Middle frontal gyrus (tissue), 1 donor: ENCODE measurements around the gene KRT76.

Source experiments
- DNase-seq: peaks from one replicate; pipeline ENCODE4 v3.0.0-alpha.2; 2015; ENCODE audit warnings: low spot score; ENCODE audit errors: extremely low spot score

The KRT76 gene

DNA sequence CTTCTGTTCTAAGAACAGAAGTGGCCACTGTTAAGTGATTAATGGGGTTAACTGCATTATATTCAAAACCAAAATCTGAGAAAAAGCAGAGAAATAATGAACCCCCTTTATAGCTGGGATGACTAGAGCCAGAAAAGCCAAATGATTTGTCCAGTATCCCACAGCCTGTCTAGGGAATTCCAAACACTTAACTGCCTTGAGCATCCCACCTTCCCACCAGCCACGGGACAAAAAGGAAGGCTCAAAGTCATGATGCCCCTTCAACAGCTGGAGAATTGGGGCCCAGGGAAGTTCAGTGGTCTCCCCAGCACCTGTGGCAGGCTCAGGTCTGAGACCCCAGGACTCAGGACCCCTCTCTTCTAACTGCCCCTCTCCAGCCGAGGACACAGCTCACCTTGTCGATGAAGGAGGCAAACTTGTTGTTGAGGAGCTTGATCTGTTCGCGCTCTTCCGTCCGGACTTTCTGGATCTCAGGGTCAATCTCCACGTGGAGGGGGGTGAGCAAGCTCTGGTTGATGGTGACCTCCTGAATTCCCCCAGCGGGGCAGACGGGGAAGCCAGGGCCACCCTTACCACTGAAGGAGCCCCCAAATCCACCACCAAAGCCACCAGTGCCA, 36.2 kb upstream of the KRT76 start:
- no peak for DNase-seq

GRCh38 chr12:52812749-52813148, 35.6 kb upstream of the KRT76 start:
- DNase-seq: no peak

GRCh38 chr12:52812073-52812400, 34.9 kb upstream of the KRT76 start:
- DNase-seq: no peak

GRCh38 chr12:52811191-52812072, 34.3 kb upstream of the KRT76 start:
- DNase-seq: no peak

DNA sequence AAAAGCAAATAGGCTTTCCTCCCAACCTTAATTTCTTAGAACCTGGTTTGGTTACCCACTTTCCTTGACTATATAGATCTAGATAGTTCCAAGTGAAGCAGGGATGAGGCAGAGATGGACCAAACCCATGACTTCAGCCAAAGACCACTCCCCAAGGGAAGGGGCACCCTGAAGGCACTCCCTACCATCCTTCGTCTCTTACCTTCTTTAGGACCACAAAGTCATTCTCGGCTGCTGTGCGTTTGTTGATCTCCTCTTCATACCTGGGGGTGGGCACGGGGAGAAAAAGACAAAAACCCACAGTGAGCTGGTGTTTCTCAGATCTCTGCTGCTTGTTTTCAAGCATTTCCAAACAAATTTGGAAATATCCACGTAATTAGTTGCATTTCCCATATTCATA, 33.4 kb upstream of the KRT76 start:
- no peak for DNase-seq

- DNase-seq: no peak
Observed at GRCh38 chr12:52809166-52809565, 32.0 kb upstream of the KRT76 start.

GRCh38 chr12:52808573-52809160, 31.5 kb upstream of the KRT76 start:
- no peak for DNase-seq

GRCh38 chr12:52807544-52808470, 30.7 kb upstream of the KRT76 start:
- no peak for DNase-seq

DNA sequence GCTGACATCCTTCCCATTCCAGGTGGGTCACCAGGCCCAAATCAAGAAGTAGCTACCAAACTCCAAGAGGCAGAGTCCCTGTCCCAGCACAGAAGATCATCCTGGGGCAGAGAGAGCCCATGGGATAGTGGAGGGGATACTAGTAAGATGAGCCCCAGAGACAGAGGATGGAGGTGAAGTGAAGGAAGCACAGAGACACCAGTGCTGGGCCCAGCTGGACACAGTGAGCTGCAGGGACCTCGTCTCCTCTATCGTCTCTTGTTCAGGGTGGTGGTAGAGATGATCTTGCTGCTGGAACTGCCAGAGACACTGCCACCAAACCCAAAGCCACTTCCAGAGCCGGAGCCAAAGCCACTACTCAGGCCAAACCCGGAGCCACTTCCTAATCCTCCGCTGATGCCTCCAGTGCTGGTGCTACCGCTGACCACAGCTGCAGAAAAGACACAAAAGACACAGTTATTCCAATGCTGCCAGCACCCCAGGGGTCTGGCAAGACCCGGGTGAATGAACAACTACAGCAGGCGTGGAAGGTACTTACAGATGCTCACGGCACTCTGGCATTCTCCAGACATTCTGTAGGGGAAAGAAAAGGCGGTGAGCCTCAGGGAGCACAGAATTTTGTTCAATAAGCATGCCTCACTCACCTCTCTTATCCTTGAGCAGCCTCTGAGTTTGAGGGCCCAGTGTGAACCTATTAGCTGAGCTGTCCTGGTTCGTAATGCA, 29.8 kb upstream of the KRT76 start:
- DNase-seq: no peak

DNA sequence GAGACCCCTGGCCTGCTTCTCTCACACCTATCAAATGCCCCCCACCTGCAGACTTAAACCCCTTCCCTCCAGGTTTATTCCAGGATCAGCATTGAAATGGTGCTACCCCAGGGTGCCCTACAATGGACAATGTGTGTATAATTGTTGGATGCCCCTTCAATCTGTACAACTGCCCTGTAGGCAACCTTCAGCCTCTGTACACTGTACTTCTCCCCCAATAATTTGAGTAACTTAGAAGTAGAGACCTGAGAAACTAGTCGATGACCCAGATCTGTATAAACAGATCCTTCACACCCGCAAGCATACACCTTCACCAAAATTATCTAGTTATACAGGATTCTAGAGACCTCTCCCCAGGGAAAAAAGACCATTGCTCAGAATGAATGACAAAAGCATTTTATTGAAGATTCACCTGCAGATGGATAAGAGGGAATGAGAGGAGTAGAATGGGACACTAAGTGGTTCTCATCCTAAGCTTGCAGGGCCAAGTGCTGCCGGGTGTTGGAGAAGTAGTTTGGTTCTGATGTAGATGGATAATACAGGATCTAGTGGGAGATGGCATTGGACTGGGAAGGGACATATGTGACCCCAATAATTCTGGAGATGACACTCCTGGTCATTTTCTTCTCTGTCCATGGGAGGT, 29.1 kb upstream of the KRT76 start:
- no peak for DNase-seq

GRCh38 chr12:52805739-52806138, 28.6 kb upstream of the KRT76 start:
- DNase-seq: no peak

DNA sequence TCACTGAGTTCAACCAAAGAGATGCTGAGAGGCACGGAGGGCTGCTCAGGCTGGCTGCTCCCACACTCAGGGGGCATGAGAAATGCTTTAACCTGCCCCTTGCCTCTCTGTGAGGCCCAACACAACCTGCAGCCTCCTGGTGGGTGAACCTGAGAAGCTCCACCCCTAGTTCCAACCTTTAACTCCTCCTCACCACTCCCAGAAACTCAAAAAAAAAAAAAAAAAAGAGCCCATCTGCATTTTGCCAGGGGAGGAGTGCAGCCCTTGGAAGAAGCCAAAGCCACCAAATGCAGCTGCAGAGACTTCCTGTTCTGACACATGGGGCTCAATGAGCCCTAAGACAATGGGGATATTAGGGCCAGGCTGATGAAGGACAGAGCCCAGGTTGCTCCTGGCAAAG, 27.9 kb upstream of the KRT76 start:
- DNase-seq: no peak

GRCh38 chr12:52802442-52802841, 25.3 kb upstream of the KRT76 start:
- no peak for DNase-seq

DNA sequence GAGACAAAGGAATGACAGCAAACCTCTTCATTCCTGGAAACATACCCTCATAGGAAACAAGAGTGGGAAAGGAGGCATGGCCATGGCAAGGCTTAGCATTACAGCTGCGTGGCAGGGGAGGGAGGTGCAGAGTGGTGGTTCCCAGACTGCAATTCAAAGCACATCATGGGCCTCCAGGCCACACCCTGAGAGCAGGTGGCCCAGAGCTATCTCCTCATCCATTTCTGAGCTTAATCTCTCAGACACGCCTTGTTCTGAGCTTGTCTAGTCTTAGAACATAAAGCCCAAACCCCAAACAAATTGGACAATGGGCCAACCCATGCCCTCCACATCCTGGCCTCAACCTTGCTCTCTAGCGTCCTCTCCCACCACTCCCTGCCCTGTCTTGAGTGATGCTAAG, 24.6 kb upstream of the KRT76 start:
- DNase-seq: no peak

DNA sequence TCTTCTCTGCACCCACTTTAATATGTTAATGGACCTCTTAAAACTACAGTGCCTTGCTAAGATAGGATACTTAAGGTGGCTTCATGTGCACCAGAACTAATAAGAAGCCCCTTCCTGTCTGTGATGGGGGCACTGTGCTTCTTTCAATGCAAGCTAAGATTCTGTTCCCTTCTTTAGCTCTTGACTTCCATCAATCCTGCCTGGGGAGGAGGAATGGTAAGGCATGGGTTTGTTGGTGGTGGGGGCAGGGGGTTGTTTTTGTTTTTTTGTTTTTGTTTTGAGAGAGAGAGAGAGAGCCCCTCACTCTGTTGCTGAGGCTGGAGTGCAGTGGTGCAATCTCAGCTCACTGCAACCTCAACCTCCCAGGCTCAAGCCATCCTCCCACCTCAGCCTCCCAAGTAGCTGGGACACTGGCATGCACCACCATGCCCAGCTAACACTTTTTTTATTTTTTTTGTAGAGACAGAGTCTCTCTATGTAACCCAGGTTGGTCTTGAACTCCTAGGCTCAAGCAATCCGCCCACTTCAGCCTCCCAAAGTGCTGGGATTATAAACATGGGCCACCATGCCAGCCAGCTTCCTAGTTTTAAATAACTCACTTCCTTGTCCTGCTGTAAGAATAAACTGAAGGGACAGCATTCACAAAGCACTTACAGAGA, 23.2 kb upstream of the KRT76 start:
- no peak for DNase-seq

DNA sequence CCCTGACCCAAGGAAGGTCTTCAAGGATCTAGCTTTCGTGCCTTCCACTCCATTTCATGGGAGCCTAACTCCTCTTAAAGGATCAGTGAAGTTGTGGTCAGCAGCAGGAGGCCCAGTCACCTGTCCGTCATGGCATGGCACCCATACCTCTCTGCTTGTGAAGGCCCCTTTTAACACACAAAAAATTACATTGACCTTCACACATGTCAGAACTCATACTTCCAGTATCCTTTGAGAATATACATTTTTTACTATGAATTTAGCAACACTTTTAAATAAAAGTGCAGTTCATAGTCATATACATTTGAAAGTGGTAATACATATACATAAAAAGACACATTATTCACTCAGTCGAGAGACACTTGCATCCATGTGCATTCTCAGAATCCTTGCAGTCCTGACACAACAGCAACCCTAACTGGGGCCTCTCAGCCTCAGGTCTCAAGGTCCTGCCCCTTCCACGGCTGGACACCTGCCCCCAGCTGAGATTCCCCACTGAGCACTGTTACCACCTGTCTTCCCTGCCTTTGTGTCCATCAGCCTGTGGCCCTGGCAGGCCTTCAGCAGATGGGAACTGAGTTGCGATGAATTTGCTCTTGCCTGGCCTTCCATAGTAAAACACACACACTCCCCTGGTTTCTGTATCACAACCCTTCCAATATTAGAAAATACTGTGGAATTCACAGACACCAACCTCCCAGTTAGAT, 22.5 kb upstream of the KRT76 start:
- DNase-seq: no peak

GRCh38 chr12:52798671-52799504, 21.7 kb upstream of the KRT76 start:
- DNase-seq: no peak

- DNase-seq: no peak
Observed at GRCh38 chr12:52798003-52798670, 21.0 kb upstream of the KRT76 start.
